Fibroblast of lung (primary cell): Measurements from ENCODE around the gene DAAM1. TPM values are rescaled to one million over a fixed set of nuclear protein-coding genes. Genes with fewer than 3 reads are reported as not detected.

ENCODE experiments used
- DNase-seq, 2 donors: peaks; one replicate each; pipeline versions ENCODE4 v3.0.0 to v3.0.0-alpha.2; 2010; ENCODE audit warnings: low read depth in 2 of 2
- H2AFZ ChIP-seq: 2 replicates; pipeline ENCODE4 v1.5.1; 2012; ENCODE audit warnings: low read length, control low read depth, inconsistent platforms
- H3K27ac ChIP-seq: 2 replicates; pipeline ENCODE4 v1.5.1; 2011; ENCODE audit warnings: low read length, control low read depth; ENCODE audit not compliant: insufficient read depth
- H3K27me3 ChIP-seq: 2 replicates; pipeline ENCODE4 v1.5.1; 2011; ENCODE audit warnings: mild to moderate bottlenecking, low read length; ENCODE audit not compliant: control insufficient read depth, insufficient read depth
- H3K36me3 ChIP-seq: 2 replicates; pipeline ENCODE4 v1.5.1; 2011; ENCODE audit warnings: low read length; ENCODE audit not compliant: control insufficient read depth, insufficient read depth
- H3K4me1 ChIP-seq: 2 replicates; pipeline ENCODE4 v1.5.1; 2011; ENCODE audit warnings: low read length; ENCODE audit not compliant: control insufficient read depth, insufficient read depth; ENCODE audit errors: extremely low read depth
- H3K4me2 ChIP-seq: 2 replicates; pipeline ENCODE4 v1.5.1; 2011; ENCODE audit warnings: low read length, control low read depth; ENCODE audit not compliant: insufficient read depth; ENCODE audit errors: extremely low read depth
- H3K4me3 ChIP-seq, 4 experiments: fragments of 200-600 bp in 1 of 4; sonication (generic) in 1 of 4; replicated peaks in 1 of 4; 2 replicates each; pipeline ENCODE4 v1.5.1; 2011 to 2016; ENCODE audit warnings: low read length in 4 of 4, low read depth in 3 of 4, mild to moderate bottlenecking in 3 of 4, control low read depth in 2 of 4, inconsistent platforms in 1 of 4, mixed read lengths in 1 of 4; ENCODE audit not compliant: insufficient read depth in 1 of 4; ENCODE audit errors: control extremely low read depth in 1 of 4
- H3K79me2 ChIP-seq: 2 replicates; pipeline ENCODE4 v1.5.1; 2012; ENCODE audit warnings: mild to moderate bottlenecking, low read length, inconsistent platforms; ENCODE audit not compliant: control insufficient read depth, insufficient read depth
- H3K9ac ChIP-seq: 2 replicates; pipeline ENCODE4 v1.5.1; 2011; ENCODE audit warnings: mild to moderate bottlenecking, low read length, control low read depth; ENCODE audit not compliant: insufficient read depth
- H3K9me3 ChIP-seq: 2 replicates; pipeline ENCODE4 v1.5.1; 2012; ENCODE audit warnings: low read depth, low read length; ENCODE audit not compliant: control insufficient read depth, insufficient read depth
- H4K20me1 ChIP-seq: 2 replicates; pipeline ENCODE4 v1.5.1; 2011; ENCODE audit warnings: low read length; ENCODE audit not compliant: control insufficient read depth, insufficient read depth; ENCODE audit errors: extremely low read depth
- EZH2 ChIP-seq: IDR thresholded peaks from 2 replicates; pipeline ENCODE4 v1.5.1; 2012; ENCODE audit warnings: low read length, control low read depth, mild to moderate bottlenecking; ENCODE audit errors: missing control alignments
- polyA plus RNA-seq, 2 donors: library from polyadenylated mRNA; depleted of rRNA in 1 of 2; stranded (reverse) in 1 of 2; unstranded in 1 of 2; fragments of >200 nt; gene quantifications; 2 replicates each; pipeline ENCODE4 v1.2.1, GENCODE V29; 2011 to 2012; ENCODE audit warnings: missing spikeins in 1 of 2
- total RNA-seq: library from RNA; depleted of rRNA; stranded (reverse); fragments of >200 nt; gene quantifications from 2 replicates; pipeline ENCODE4 v1.2.1, GENCODE V29; 2014
- TF ChIP-seq, protein P1 (sequence below), 2 donors: IDR thresholded peaks in 1 of 2; conservative IDR thresholded peaks in 1 of 2; 1 replicate in 1 of 2; 2 replicates in 1 of 2; pipeline ENCODE4 v1.5.1; 2011 to 2012; ENCODE audit warnings: low read length in 2 of 2, control low read depth in 1 of 2, inconsistent platforms in 1 of 2, low read depth in 1 of 2, mild to moderate bottlenecking in 1 of 2

Gene DAAM1
- total and polyA plus RNA-seq, 2 donors (not counting 1 experiment from before 2014, with no cell fraction given), result 15.5 to 36.3 TPM

DNA sequence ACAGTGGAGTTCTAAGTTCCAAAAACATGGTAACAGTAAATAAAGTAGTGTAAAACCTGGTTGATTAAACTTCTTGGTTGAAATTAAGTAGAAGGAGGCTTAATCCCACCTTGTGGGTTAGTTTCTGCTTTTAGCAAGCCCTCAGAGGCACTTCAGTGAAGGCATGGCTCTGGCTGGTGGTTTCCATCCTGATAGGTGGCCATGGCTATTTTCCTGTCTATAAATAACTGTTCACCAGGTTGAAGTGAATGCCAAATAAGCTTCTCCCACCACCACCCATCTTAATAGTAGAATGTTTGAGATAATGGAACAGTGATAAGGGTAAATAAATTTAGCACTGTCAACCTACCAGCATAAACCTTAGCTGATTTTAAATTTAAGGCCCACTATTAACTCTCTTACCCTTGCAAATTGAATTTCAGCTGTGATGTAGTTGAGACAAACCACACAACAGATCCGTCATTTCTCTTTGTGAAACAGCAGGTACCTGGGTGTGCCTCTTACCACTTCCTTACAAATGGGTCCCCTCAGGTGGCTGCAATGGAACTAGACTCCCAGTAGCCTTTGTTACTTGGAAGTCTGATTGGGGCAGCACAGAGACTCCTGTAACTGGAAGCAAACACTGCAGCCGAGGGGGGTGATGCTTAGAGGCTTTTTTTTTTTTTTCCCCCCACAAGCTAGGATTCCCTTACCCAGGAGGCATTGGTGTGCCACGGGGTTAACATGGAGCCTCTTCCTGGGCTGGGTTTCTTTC lies 41.4 kb downstream of the DAAM1 start:
- Histone ChIP-seq H3K27me3 (no peaks in the 10 kb centered on the region), H3K9ac (no peak overlapping the region), H3K9me3 (no peaks in the 10 kb centered on the region), H3K4me3 (no peak overlapping the region), H3K36me3 (no peaks in the 10 kb centered on the region), H4K20me1 (no peaks in the 10 kb centered on the region), H3K4me1 (no peaks in the 10 kb centered on the region), H3K27ac (no peak overlapping the region), H2AFZ (no peak overlapping the region), H3K79me2 (peaks cover 1% of the 10 kb centered on the region), H3K4me2 (no peak overlapping the region)
- DNase-seq, result no peak
- TF ChIP-seq EZH2, result no peak
- TF ChIP-seq, protein P1, sequence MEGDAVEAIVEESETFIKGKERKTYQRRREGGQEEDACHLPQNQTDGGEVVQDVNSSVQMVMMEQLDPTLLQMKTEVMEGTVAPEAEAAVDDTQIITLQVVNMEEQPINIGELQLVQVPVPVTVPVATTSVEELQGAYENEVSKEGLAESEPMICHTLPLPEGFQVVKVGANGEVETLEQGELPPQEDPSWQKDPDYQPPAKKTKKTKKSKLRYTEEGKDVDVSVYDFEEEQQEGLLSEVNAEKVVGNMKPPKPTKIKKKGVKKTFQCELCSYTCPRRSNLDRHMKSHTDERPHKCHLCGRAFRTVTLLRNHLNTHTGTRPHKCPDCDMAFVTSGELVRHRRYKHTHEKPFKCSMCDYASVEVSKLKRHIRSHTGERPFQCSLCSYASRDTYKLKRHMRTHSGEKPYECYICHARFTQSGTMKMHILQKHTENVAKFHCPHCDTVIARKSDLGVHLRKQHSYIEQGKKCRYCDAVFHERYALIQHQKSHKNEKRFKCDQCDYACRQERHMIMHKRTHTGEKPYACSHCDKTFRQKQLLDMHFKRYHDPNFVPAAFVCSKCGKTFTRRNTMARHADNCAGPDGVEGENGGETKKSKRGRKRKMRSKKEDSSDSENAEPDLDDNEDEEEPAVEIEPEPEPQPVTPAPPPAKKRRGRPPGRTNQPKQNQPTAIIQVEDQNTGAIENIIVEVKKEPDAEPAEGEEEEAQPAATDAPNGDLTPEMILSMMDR (conservative IDR thresholded peaks at IDR 0.05 in 1 of 2, IDR thresholded peaks at IDR 0.05 in 1 of 2; ENCODE audit: low read depth in 1 of 2, low read length in 2 of 2), result no peak

DNA sequence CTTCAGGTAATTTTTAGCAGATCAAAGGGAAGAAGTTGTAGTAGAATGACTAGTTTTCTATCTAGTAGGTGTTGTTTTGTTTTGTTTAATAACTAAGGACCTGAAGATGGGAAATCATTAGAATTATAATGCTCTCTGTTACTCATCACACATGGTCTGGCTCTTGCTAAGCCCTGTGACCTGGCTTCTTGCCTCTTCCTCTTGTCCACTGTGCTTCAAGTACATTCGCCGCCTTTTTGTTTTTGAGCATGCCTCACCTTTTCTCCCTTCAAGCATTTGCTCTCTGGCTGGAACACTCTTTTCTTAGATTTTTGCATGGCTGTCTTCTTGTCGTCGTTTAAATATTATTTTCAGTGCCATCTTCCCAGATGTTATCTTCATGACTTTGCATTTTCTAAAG lies 47.7 kb downstream of the DAAM1 start:
- TF ChIP-seq EZH2, result no peak
- TF ChIP-seq, protein P1 (conservative IDR thresholded peaks at IDR 0.05 in 1 of 2, IDR thresholded peaks at IDR 0.05 in 1 of 2; ENCODE audit: low read depth in 1 of 2, low read length in 2 of 2), result no peak
- no peaks in the 10 kb centered on the region for H3K4me1 ChIP-seq
- no peak overlapping the region for H3K4me2 ChIP-seq
- no peak overlapping the region for H3K9ac ChIP-seq
- no peak overlapping the region for H3K27ac ChIP-seq
- no peaks in the 10 kb centered on the region for H3K79me2 ChIP-seq
- no peak overlapping the region for H3K4me3 ChIP-seq
- no peaks in the 10 kb centered on the region for H3K27me3 ChIP-seq
- no peaks in the 10 kb centered on the region for H3K9me3 ChIP-seq
- H2AFZ ChIP-seq, result no peak overlapping the region
- no peaks in the 10 kb centered on the region for H4K20me1 ChIP-seq
- H3K36me3 ChIP-seq, result no peaks in the 10 kb centered on the region
- DNase-seq, result peak in 1 of 2 donors; percentile 23

- H3K4me3 ChIP-seq, result no peak overlapping the region
- H3K27ac ChIP-seq, result no peak overlapping the region
- no peak overlapping the region for H3K4me2 ChIP-seq
- H3K27me3 ChIP-seq, result no peaks in the 10 kb centered on the region
- no peak overlapping the region for H3K9ac ChIP-seq
- no peaks in the 10 kb centered on the region for H3K4me1 ChIP-seq
- no peaks in the 10 kb centered on the region for H3K79me2 ChIP-seq
- DNase-seq, result no peak
- no peaks in the 10 kb centered on the region for H4K20me1 ChIP-seq
- no peak overlapping the region for H2AFZ ChIP-seq
- no peak for TF ChIP-seq EZH2
- TF ChIP-seq, protein P1 (conservative IDR thresholded peaks at IDR 0.05 in 1 of 2, IDR thresholded peaks at IDR 0.05 in 1 of 2; ENCODE audit: low read depth in 1 of 2, low read length in 2 of 2), result no peak
- H3K36me3 ChIP-seq, result no peaks in the 10 kb centered on the region
- H3K9me3 ChIP-seq, result no peaks in the 10 kb centered on the region
These were observed 49.7 kb downstream of the DAAM1 start for GRCh38 chr14:59238216-59238615.
